ENCODE measurements around the gene ATP13A1.

Gene ATP13A1

DNA sequence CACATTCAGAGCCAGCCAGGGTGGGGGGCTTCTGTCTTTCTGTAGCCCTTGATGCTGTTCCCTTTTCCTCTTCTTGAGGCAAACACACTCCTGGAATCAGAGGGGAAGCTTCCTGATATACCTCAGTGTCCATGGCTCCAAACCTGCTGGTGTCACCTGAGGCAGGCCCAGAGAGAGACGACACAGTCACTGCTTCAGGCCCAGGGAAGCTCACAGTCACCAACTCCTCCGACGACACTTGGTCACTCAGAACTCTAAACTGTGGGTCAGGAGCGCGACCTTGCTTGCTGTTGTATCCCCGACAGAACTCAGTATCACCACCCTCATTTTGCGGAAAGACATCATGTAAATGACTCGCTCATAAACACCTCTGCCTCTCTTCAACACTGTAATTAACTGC, 1.1 kb downstream of the ATP13A1 start:
- DNase-seq, result no peak

DNA sequence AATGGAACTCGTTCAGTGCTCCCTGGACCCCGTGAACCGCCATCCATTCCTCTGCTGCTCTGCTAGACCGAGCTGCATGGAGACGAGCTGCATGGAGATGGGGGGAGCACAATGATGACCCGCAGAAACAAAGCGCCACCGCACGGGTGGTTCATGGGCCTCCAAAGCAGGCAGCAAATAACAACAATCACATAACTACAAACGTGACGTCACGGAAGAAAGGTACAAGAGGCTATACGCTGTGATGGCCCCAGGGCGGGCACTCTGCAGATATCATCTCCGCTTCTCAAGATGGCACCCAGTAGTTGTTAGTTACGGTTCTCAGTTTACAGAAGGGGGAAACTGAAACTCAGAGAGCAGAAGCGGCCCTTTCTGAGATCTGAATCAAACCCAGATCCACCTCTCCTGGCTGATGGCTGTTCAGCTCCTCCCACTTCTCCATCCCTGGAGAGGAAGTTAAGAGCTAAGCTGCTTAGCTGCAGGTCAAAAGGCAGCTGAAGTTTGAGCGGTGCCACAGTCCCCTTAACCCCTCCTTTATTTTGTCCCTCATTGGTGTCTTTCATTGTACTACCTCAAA, 1.7 kb downstream of the ATP13A1 start:
- DNase-seq, result peak; percentile 63 to 76

DNA sequence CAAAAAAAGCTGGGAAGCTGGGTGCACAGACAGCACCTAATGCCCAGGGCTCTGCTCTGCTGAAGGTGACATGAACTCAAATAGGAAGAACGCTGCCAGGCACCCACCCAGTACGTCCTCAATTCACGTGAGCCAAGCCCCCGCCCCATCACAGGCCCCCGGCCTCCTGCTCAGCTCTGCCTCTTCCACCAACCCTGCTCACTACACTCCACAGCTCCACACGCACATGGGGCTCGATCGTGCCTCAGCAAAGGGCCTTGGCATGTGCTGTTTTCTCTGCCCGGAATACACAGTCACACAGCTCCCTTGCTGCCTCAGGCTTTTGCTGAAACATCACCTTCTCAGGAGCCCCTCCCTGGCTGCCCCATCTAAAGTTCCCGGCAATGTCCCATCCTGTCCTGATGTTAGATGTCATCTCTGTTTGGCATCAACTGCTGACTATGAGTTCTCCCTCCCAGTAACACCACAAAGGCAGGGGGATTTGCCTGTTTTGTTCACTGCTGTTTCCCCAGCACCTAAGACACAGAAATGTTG, 2.3 kb downstream of the ATP13A1 start:
- no peak for DNase-seq

DNA sequence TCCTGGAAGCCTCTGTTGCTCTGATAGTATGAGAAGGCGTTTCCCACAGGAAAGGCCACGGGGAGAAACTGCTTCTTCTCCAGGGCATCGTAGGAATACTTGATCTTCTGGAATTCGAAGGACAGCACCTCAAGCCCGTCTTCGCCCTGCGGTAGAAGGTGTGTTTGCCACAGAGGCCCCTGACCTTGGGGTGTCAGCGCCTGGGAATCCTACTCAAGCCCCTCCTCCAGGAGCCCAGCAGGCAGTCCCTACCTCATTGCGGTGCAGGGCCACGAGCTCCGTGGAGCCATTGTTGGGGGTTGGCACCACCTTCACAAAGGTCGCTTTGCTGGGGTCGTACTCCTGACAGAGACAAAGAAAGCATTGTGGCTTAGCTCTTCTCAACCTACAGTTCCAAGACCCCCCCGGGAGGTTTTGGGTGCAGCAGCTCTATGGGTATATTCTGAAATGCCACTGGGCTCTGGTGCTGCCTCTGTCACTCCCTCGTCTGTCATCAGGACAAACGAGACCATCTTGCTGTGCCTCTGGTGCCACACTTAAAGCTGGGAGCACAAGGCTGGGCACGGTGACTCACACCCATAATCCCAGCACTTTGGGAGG, 3.7 kb downstream of the ATP13A1 start:
- DNase-seq, result no peak

DNA sequence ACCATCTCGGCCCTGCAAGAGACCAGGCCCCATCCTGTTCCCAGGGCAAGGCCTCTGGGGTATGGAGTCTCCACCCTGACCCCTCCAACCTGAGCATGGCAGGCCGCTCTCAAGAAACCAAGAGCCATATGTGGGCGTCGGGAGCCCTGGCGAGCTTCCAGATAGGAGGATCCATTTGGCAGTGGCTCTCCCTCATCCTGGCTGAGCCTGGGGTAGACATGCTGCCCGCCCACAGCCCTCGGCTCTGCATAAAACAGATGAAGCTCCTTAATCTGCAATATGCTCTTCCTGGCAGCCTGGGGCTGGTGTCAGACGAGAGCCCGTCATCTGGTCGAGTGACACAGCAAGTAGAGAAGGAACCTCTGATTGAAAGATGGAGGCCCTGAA, 6.1 kb downstream of the ATP13A1 start:
- DNase-seq, result no peak

DNA sequence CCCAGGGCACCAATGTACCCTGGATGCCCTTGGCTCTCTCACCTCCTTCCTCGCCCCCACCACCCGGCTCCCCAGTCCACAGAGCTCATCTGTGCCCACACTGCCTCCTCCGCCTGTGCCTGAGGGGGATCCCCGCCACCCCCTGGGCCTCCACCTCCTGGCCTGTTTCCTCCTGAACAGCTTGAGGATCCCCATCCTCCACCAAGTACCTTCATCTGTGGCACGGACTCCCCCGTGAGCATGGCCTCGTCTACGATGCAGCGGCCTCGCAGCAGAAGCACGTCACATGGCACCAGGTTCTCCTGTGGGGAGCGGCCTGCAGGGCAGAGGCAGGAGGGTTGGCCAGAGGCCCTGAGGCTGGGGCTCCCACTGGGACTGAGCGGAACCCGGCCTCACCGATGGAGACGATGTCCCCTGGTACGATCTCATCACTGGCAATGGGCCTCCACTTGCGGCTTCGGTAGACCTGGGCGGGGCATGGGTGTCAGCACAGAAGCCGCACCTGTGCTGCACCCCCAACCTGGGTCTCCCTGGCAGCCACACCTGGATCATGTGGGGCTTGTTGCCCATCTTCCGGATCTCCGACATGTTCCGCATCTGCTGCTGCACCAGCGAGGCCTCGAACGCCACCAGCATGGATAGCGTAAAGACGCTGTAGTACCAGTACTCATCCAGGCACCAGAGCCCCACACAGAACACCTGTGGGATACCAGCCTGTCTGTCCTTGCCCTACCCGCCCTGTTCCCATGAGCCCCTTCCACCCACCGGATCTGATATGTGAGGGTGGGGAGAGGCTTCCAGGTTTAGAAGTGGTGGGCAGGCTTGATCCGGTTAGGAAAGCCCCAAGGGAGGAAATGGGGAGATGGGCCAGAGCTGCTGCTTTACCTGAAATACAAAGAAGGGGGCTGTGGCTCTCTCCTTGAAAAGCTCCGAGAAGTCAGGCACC, 6.8 kb downstream of the ATP13A1 start:
- DNase-seq, result no peak

DNA sequence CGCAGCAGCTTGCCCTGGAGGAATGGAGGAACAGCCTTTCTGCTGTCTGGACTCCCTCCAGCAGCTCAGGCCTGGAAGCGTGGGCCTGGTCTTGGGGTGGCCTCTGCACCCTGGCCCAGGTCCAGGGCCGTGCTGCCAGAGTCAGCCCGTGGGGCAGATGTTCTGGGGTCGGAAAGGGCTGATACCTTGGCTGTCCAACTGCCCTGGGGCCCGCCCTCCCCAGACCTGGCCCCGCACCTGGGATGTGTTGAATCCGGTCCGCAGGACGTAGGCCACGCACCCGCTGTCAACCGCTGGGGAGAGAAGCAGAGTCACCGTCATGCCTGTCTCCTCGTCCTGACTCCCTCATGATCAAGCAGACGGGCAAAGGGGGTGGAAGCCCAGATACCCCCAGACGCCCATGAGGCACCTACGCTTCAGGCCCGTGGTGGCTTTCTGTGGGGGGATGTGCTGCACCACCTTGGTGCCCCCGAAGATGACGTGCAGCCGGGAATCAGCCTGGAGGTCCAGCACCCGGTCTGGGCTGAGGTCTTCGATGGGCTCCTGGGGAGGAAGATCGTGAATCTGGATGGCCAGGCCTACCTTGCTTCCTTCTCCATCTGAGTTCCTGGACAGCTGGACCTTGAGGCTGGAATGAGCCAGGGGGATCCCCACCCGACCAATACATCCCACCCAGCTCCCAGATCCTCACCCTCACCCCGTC, 7.7 kb downstream of the ATP13A1 start:
- DNase-seq, result no peak

DNA sequence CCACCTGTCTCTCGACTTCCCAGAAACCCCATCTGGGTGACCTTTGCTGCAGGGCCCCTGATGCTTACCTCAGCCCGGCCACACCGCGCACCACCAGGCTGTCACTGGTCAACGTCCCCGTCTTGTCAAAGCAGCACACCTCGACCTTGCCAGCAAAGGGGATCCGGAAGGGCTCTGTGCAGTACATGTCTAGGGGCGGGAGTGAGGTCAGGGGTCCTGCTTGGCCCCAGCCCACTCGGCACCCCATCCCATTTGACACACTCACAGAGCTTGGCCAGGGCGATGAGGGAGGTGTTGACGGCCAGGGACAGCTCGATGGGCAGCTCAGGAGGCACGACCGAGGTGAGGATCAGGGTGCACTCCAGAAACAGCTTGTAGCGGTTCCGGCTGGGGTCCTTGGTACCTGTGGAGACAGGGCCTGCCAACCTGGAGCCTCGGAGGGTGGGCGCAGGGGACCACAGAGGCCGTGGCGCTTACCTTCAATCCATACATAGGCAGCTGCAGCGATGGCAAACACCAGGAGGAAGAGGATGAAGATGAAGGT, 8.4 kb downstream of the ATP13A1 start:
- DNase-seq, result no peak

DNA sequence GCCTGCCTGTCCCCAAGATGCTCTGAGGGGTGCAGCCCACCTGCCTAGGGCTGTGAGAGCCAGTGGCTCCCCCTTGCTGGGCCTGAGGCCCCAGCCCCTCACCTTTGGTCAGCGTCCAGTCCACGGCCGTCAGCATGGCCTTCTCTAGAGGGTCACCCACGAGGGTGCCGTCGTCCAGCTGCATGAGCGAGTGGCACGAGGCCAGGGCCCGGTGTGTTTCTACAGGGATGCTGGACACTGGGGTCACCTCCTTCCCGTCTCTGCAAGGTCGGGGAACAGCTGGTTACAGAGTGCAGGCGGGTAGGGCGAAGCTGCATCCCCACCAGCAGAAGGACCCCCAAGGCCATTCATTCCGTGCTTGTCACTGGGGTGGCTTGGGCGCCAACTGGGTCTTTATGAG, 9.0 kb downstream of the ATP13A1 start:
- no peak for DNase-seq

DNA sequence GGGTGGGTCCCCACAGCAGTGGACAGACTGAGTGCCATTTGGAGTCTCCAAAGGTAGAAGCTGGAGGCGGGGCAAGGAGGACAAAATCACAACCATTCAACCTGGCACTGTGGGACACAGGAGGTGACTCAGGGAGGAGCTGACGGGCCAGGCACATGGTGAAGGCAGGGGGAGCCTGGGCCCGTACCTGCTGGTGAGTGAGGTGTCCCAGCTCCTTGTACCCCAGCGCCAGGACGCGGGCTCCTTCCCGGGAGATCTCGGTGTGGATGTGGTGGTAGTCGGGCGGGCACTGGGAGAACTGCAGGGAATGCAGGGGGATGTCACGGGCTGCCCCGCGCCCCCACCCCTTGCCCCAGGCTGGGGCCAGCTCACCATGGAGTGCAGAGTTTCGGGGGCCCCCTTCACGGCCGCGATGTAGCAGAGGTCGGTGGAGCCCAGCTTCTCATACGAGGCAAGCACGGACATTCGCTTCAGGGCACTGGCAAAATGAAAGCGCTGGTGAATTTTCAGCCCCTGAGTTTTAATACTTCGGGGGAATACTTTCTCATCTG, 9.8 kb downstream of the ATP13A1 start:
- DNase-seq, result no peak

DNA sequence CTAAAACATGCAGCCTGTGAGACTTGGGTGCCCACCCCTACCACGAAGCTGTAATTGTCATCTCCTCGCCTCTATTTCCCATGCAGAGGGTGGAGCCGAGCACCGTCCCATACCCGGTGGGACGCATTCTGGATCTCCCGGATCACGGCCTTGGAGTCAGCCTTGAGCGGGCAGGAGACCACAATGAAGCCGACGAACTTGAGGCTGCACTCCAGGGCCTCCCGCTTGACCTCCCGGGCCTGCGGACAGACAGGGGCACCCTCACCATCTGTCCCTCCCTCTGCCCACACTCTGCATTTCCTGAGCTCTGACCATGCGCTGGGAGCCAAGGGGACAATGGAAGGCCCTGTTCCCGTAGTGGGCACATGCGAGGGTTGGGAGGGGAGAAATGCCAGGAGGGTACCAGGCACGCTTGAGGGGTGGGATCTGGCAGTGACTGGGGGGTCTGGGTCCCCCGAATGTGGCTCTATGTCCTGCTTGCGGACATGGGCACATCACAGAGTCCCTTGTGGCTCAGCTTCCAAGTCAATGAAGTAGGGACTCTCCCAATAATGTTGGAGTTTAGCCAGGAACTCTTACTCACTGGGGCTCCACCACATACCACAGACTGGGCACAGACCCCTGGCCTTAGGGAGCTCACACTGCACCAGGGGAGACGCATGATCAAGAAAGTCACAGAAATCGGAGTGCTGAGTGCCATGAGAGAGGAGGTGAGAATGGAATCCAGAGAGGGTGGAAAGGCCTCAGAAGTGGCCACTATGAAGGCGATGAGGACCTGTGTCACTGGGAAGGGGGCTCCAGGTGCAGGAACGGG, 10.8 kb downstream of the ATP13A1 start:
- DNase-seq, result no peak

DNA sequence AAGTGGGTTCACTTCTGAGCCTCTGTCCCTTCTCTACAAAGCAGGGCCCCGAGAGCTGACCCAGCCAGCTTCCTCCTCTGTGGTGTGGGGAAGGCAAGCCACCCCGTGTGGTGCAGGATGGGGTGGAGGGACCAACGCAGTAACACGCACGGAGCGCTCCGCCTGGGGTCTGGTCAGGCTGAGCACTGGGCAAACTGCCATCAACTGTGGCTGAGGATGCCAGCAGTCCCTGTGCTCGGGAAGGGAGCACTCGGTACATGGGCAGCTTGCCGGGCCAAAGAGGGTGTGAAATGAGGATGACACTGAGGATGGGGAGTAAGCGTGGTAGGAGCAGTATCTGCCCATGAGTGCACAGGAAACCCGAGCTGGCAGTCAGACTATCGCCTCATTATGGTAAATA, 12.4 kb downstream of the ATP13A1 start:
- DNase-seq, result no peak

DNA sequence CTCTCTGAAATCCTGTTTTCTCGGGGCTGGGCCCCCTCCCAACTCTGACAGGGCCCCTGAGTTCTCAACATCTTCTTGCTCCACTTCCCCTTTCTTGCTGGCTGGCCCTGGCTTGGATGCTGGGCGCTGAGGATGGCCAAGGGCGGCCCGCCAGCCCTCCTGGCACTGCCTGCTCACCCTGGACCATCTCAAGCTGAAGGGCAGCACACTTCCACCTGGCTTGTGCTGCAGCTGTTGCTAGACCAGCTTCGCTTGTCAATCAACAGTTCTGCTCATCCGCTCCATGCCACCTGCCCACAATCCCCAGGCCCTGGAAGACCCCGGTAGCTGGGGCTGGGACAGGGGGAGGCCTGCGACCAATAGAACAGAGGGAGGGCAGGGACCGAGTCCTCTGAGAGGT, 13.1 kb downstream of the ATP13A1 start:
- DNase-seq, result no peak

DNA sequence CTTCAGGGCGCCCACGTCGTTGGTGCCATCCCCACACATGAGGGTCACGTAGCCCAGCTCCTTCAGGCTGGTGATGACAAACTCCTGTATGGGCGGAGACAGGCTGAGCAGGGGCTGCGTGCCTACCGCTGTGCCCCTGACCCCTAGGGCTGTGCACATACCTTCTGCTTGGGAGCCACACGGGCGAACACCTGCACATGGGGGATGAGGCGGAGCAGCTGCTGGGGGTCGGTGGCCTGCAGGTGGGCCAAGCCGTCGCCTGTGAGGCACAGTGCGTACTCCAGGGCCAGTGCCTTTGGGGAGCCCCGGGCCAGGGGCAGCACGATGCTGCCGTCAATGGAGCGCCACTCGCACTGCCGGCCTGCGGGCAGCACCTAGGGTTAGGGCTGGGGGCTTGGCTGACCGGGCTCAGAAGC, 13.9 kb downstream of the ATP13A1 start:
- DNase-seq, result no peak

DNA sequence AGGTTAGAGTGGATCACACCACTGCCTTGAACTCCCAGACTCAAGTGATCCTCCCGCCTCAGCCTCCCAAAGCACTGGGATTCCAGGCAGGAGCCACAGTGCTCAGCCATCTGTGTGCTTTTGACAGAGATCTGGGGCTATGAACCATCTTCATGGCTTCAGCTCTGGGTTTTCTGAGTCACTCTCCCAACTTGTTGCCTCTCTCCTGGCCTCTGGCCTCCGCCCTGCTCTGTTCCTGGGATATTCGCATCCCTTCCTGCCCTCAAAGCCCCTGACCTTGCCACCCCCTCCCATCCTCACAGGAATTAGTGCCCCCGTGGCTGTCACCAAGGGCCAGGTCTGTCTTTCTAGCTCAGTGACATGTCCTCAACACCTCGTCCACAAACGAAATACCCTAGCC, 14.3 kb downstream of the ATP13A1 start:
- no peak for DNase-seq

DNA sequence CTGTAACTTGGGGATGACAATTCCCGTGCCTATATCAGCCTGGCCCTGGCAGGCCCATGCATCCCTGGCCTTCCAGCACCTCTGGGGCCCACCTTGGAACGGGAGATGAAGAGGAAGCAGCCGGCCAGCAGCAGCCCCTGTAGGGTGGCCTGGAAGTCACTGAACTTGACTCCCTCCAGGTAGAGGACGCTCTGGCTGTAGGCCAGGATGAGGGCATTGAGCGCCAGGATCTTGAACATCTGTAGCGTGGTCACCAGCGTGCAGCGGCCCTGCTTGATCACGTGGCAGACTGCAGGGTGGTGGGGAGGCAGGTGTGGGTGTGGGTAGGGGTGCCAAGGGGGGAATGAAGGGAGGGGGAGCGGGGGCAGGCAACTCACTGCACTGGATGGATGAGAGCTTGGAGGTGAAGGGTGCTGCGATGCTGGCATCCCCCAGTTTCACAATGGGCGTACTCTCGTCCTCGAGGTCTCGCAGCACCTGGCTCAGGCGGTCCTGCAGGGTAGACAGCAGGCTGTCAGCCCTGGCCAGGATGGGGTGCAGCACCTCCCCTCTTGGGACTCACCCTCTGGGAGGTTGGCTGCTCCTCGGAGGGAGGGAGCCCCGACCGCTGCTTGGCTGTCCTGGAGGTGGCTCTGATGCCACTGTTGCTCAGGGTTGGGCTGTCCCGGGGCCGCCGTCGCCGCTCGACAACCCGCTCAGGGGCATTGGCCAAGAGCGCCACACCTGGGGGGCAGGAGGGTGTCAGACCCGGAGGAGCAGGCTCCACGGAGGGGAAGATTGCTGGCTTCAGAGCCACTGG, 16.2 kb downstream of the ATP13A1 start:
- DNase-seq, result no peak

DNA sequence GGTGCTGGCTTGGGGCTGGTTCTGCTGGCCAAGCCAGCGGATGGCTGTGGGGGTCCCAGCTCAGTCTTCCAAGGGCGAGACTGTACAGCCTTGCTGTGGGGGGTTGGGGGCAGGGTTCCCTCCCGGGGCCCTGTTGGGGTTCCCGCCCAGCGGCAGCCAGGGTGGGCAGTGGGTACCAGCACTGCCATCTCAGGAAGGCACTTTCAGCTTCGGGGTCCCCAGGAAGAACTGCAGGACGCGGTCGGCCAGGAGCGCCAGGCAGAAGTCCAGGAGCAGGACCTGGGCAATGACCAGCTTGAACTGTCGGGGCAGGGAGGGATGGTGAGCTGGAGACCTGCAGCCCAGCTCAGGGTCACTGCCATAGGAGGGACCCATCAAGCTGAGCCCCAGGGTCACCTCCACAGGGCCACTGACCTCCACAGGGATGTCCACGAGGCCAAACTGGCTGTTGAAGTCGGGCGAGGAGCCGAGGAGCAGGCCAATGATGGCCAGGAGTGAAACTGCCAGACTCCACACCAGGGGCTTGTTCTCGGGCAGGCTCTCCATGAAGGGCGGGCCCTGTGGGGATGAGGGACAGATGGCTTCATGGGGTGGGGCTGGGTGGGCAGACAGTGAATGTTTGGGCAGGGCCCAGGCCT, 18.1 kb downstream of the ATP13A1 start:
- DNase-seq, result no peak

DNA sequence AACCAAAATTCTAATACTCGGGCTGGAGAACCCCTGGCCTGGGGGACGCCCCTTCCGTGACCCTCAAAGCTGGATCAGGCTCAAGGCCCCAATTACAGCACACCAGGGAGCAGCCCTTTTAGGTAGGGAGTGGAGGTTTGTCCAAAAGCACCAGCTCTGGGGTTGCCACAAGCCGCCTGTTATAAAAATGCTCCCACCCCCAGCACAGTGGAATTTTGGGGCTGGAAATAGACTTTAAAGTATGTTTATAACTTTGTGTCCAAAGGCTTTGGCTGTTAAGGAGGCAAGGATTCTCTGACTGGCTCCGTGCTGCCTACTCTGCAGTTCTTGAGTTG, 19.5 kb downstream of the ATP13A1 start:
- DNase-seq, result no peak

DNA sequence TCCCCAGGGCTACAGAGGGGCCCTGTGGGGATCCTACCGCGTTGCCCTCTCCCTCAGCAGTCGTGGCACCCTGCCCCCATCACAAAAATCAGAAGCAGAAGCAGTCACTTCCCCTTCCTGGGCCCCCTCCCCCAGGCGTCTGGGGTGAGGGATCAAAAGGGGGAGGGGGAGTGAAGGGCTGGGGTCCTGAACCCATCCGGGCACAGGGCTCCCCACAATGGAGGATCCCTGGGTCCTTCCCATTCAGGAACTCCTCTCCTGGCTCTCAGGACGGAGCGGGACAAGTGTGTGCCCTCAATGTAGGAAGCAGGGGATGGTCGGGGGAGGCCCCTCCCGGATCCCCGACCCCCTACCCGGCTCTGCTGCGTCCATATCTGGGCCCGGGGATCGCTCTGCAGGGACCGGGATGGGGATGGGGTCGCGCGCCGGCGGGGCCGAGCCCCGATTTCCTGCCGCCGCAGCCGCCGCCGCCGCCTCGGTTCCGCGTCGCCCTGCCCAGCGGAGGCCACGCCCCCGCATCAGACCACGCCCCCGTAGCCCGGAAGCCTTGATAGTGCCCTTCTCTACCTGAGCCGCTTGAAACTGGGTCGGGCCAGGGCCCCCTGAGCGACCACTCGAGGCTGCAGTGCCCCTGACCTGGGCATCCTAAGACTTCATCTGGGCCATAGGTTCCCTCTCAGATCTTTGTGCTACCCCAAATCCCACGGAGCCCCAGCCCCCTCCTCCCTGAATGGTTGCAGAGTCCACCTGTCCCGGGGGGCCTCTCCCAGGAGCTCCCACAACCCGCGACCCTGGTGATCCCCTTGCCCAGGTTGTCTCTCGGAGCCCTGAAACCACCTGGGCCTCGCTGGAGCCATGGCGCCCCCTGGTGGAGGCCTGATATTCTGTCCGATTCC, 20.1 kb downstream of the ATP13A1 start, which contains the start of gene GMIP:
GMIP (minus strand) TSS at position 500 of the 896 bp plus-strand sequence; CDS start at position 372, 128 bp downstream.
- peak; percentile 59 to 65 for DNase-seq

Data from AML-193 (cell line).